Kidney epithelial cell (primary cell): Measurements from ENCODE around the gene CD37. TPM values are rescaled to one million over a fixed set of nuclear protein-coding genes. Genes with fewer than 3 reads are reported as not detected.

Source experiments
- DNase-seq: peaks from one replicate; pipeline ENCODE4 v3.0.0-alpha.2; 2010; ENCODE audit warnings: low read depth
- H3K27me3 ChIP-seq: 2 replicates; pipeline ENCODE4 v1.6.0; 2011; ENCODE audit warnings: low read length; ENCODE audit not compliant: control insufficient read depth, insufficient read depth
- H3K36me3 ChIP-seq: 2 replicates; pipeline ENCODE4 v1.5.1; 2011; ENCODE audit warnings: low read length; ENCODE audit not compliant: control insufficient read depth, insufficient read depth
- H3K4me3 ChIP-seq: 2 replicates; pipeline ENCODE4 v1.5.1; 2011; ENCODE audit warnings: low read depth, mild to moderate bottlenecking, control low read depth, low read length
- CTCF ChIP-seq: IDR thresholded peaks from 2 replicates; pipeline ENCODE4 v1.5.1; 2011; ENCODE audit warnings: mild to moderate bottlenecking, moderate library complexity, low read length, control low read depth, inconsistent platforms; ENCODE audit not compliant: insufficient read depth, poor library complexity, severe bottlenecking
- total RNA-seq: library from RNA; depleted of rRNA; stranded (reverse); fragments of >200 nt; gene quantifications from 2 replicates; pipeline ENCODE4 v1.2.3, GENCODE V29; 2015

The CD37 gene
- total RNA-seq, 1 donor from 2014 or later = not detected

GRCh38 chr19:49338691-49339300 lies 3.6 kb downstream of the CD37 start:
- DNase-seq = no peak
- no peak for TF ChIP-seq CTCF

GRCh38 chr19:49339301-49340068 lies 4.3 kb downstream of the CD37 start:
- Histone ChIP-seq H3K4me3 (peak overlapping the region; percentile 5), H3K36me3 (peaks cover 1% of the 10 kb centered on the region), H3K27me3 (peaks cover 13% of the 10 kb centered on the region)
- no peak for TF ChIP-seq CTCF
- DNase-seq = peak; percentile 71

More at GRCh38 chr19:49338691-49339300, 3.6 kb downstream of the CD37 start:
- Histone ChIP-seq H3K36me3 (peaks cover 1% of the 10 kb centered on the region), H3K27me3 (peaks cover 13% of the 10 kb centered on the region), H3K4me3 (peak overlapping the region; percentile 5)

- H3K36me3 ChIP-seq = peaks cover 4% of the 10 kb centered on the region
- no peak for TF ChIP-seq CTCF
- no peak for DNase-seq
- H3K4me3 ChIP-seq = no peak overlapping the region
- H3K27me3 ChIP-seq = peaks cover 13% of the 10 kb centered on the region
Observed at GRCh38 chr19:49340069-49340864, 5.1 kb downstream of the CD37 start.

GRCh38 chr19:49340865-49341718 lies 5.9 kb downstream of the CD37 start:
- no peak for DNase-seq
- Histone ChIP-seq H3K36me3 (peaks cover 4% of the 10 kb centered on the region), H3K27me3 (peaks cover 13% of the 10 kb centered on the region), H3K4me3 (no peak overlapping the region)
- TF ChIP-seq CTCF = no peak

GRCh38 chr19:49342291-49342721 lies 7.1 kb downstream of the CD37 start:
- Histone ChIP-seq H3K36me3 (peaks cover 6% of the 10 kb centered on the region), H3K4me3 (no peak overlapping the region), H3K27me3 (peaks cover 13% of the 10 kb centered on the region)
- no peak for DNase-seq
- no peak for TF ChIP-seq CTCF
